Keratinocyte (primary cell): ENCODE results near the gene C1orf216. TPM values are rescaled to one million over a fixed set of nuclear protein-coding genes. Genes with fewer than 3 reads are reported as not detected.

Experiments used
- DNase-seq: peaks from one replicate; pipeline ENCODE4 v3.0.0-alpha.2; 2011; ENCODE audit warnings: low read depth, missing footprints, low spot score
- FAIRE-seq: peaks from 2 replicates; lab custom pipeline; 2011; peaks lifted over from hg19 to GRCh38; lab: Jason Lieb, UNC
- H2AFZ ChIP-seq: 2 replicates; pipeline ENCODE4 v1.6.0; 2012; ENCODE audit warnings: low read length, control low read depth, inconsistent platforms; ENCODE audit not compliant: control insufficient read depth
- H3K27ac ChIP-seq: 2 replicates; pipeline ENCODE4 v1.5.1; 2011; ENCODE audit warnings: low read length; ENCODE audit not compliant: control insufficient read depth, insufficient read depth
- H3K27me3 ChIP-seq: 3 replicates; pipeline ENCODE4 v1.6.0; 2011; ENCODE audit warnings: low read length; ENCODE audit not compliant: control insufficient read depth, insufficient read depth; ENCODE audit errors: extremely low read depth
- H3K36me3 ChIP-seq, 2 experiments: 2 replicates in 1 of 2; 3 replicates in 1 of 2; pipeline ENCODE4 v1.5.1; 2011; ENCODE audit warnings: low read length in 2 of 2, mild to moderate bottlenecking in 1 of 2; ENCODE audit not compliant: control insufficient read depth in 2 of 2, insufficient read depth in 2 of 2; ENCODE audit errors: extremely low read depth in 1 of 2
- H3K4me1 ChIP-seq: 3 replicates; pipeline ENCODE4 v1.5.1; 2011; ENCODE audit warnings: low read length; ENCODE audit not compliant: control insufficient read depth, insufficient read depth; ENCODE audit errors: extremely low read depth
- H3K4me2 ChIP-seq: 3 replicates; pipeline ENCODE4 v1.6.0; 2011; ENCODE audit warnings: low read depth, low read length; ENCODE audit not compliant: control insufficient read depth, insufficient read depth; ENCODE audit errors: extremely low read depth
- H3K4me3 ChIP-seq, 3 experiments: fragments of 200-600 bp in 1 of 3; sonication (generic) in 1 of 3; 2 replicates in 2 of 3; 3 replicates in 1 of 3; pipeline ENCODE4 v1.5.1; 2011 to 2016; ENCODE audit warnings: low read length in 3 of 3, mild to moderate bottlenecking in 3 of 3, control low read depth in 2 of 3, inconsistent platforms in 1 of 3, low read depth in 1 of 3, mixed read lengths in 1 of 3, mixed run types in 1 of 3, moderate library complexity in 1 of 3; ENCODE audit not compliant: control insufficient read depth in 2 of 3, insufficient read depth in 2 of 3; ENCODE audit errors: extremely low read depth in 1 of 3
- H3K79me2 ChIP-seq: 2 replicates; pipeline ENCODE4 v1.6.0; 2012; ENCODE audit warnings: low read length; ENCODE audit not compliant: control insufficient read depth, insufficient read depth
- H3K9ac ChIP-seq: 3 replicates; pipeline ENCODE4 v1.6.0; 2011; ENCODE audit warnings: low read length; ENCODE audit not compliant: control insufficient read depth, insufficient read depth; ENCODE audit errors: extremely low read depth
- H3K9me1 ChIP-seq: 3 replicates; pipeline ENCODE4 v1.6.0; 2011; ENCODE audit warnings: low read length; ENCODE audit not compliant: control insufficient read depth, insufficient read depth; ENCODE audit errors: extremely low read depth
- H3K9me3 ChIP-seq: 2 replicates; pipeline ENCODE4 v1.5.1; 2012; ENCODE audit warnings: low read depth, low read length; ENCODE audit not compliant: control insufficient read depth
- H4K20me1 ChIP-seq: 3 replicates; pipeline ENCODE4 v1.6.0; 2011; ENCODE audit warnings: low read length; ENCODE audit not compliant: control insufficient read depth, insufficient read depth; ENCODE audit errors: extremely low read depth
- CTCF ChIP-seq, 3 experiments: IDR thresholded peaks in 1 of 3; conservative IDR thresholded peaks in 1 of 3; optimal IDR thresholded peaks in 1 of 3; 2 replicates in 2 of 3; 3 replicates in 1 of 3; pipeline versions ENCODE3 to v1.5.1; 2011; ENCODE audit warnings: low read length in 3 of 3, mild to moderate bottlenecking in 3 of 3, moderate library complexity in 2 of 3, control low read depth in 1 of 3, inconsistent platforms in 1 of 3; ENCODE audit not compliant: insufficient read depth in 2 of 3; ENCODE audit errors: extremely low read depth in 1 of 3
- EZH2 ChIP-seq: IDR thresholded peaks from one replicate; pipeline ENCODE4 v1.6.1; 2012; ENCODE audit warnings: inconsistent platforms, mild to moderate bottlenecking, low read length, moderate library complexity
- dilution Hi-C: fragments of 300-500 bp; cut with MboI; formaldehyde crosslinking; loops from one replicate; pipeline ENCODE4 v1.7.0; 2020; ENCODE audit warnings: low sequenced_read_pairs; ENCODE audit not compliant: extremely low pct_ligation_motif_present
- polyA plus RNA-seq, 5 experiments: library from polyadenylated mRNA; depleted of rRNA in 3 of 5; stranded (reverse) in 3 of 5; stranded (forward) in 1 of 5; unstranded in 1 of 5; fragments of >200 nt; gene quantifications; 1 replicate in 1 of 5; 2 replicates in 3 of 5; 3 replicates in 1 of 5; pipeline versions ENCODE4 v1.2.1 to v1.2.3, GENCODE V29; 2011 to 2012; ENCODE audit warnings: missing spikeins in 2 of 5, low read depth in 1 of 5, low replicate concordance in 1 of 5

Gene C1orf216
- polyA plus RNA-seq, 1 donor (not counting 4 experiments of a cell fraction or from before 2014, with no cell fraction given), result 10.0 TPM

GRCh38 chr1:35672116-35672515 lies 46.6 kb downstream of the C1orf216 start:
- Histone ChIP-seq H4K20me1 (no peaks in the 10 kb centered on the region), H3K27me3 (peaks cover 7% of the 10 kb centered on the region), H3K27ac (no peak overlapping the region), H3K9me3 (no peaks in the 10 kb centered on the region), H3K4me3 (no peak overlapping the region), H3K9me1 (no peaks in the 10 kb centered on the region), H3K4me2 (no peak overlapping the region), H3K9ac (no peak overlapping the region), H3K79me2 (no peaks in the 10 kb centered on the region), H2AFZ (no peak overlapping the region), H3K36me3 (no peaks in the 10 kb centered on the region), H3K4me1 (no peaks in the 10 kb centered on the region)
- FAIRE-seq (no peak), DNase-seq (no peak)
- TF ChIP-seq CTCF (optimal IDR thresholded peaks at IDR 0.05 in 1 of 3, IDR thresholded peaks at IDR 0.05 in 1 of 3, conservative IDR thresholded peaks at IDR 0.05 in 1 of 3; ENCODE audit: extremely low read depth in 1 of 3, insufficient read depth in 2 of 3, low read length in 3 of 3) (no peak), EZH2 (no peak)
- dilution Hi-C loops, result no loop called here

GRCh38 chr1:35668506-35668905 lies 50.2 kb downstream of the C1orf216 start:
- dilution Hi-C loops, result no loop called here
- Histone ChIP-seq H3K27ac (no peak overlapping the region), H3K9me1 (no peaks in the 10 kb centered on the region), H3K4me1 (no peaks in the 10 kb centered on the region), H2AFZ (no peak overlapping the region), H3K4me2 (no peak overlapping the region), H3K9ac (no peak overlapping the region), H3K79me2 (no peaks in the 10 kb centered on the region), H3K27me3 (peaks cover 7% of the 10 kb centered on the region), H3K4me3 (no peak overlapping the region), H3K9me3 (no peaks in the 10 kb centered on the region), H4K20me1 (no peaks in the 10 kb centered on the region), H3K36me3 (no peaks in the 10 kb centered on the region)
- FAIRE-seq (no peak), DNase-seq (no peak)
- TF ChIP-seq CTCF (optimal IDR thresholded peaks at IDR 0.05 in 1 of 3, IDR thresholded peaks at IDR 0.05 in 1 of 3, conservative IDR thresholded peaks at IDR 0.05 in 1 of 3; ENCODE audit: extremely low read depth in 1 of 3, insufficient read depth in 2 of 3, low read length in 3 of 3) (no peak), EZH2 (no peak)
